ENCODE results near the gene OPRM1. TPM values are rescaled to one million over a fixed set of nuclear protein-coding genes. Genes with fewer than 3 reads are reported as not detected.
"Not testable (repeated sequence)": the region's sequence is repeated elsewhere in the genome, so short reads cannot be mapped to it uniquely, and the experiment has no call there.

Gene OPRM1
- total RNA-seq, 1 experiment from 2014 or later, result not detected

DNA sequence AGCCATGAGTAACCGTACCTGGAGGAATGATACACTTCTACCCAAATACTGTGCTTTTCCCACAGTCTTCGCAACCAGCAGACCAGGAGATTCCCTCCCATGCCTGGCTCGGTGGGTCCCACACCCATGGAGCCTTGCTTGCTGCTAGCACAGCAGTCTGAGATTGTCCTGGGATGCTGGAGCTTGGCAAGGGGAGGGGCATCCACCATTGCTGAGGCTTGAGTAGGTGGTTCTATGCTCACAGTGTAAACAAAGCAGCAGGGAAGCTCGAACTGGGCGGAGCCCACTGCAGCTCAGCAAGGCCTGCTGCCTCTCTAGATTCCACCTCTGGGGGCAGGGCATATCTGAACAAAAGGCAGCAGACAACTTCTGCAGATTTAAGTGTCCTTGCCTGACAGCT, 133.4 kb downstream of the OPRM1 start:
- POLR2A ChIA-PET; H3K9me3 ChIP-seq (ENCODE audit: control insufficient read depth in 1 of 2, insufficient read depth in 1 of 2, low read depth in 1 of 2, low read length in 2 of 2); H3K36me3 ChIP-seq (ENCODE audit: control insufficient read depth in 1 of 2, insufficient read depth in 2 of 2, low read length in 2 of 2); H3K9ac ChIP-seq (ENCODE audit: low read length); H3K27me3 ChIP-seq (ENCODE audit: insufficient read depth, low read length); H3K79me2 ChIP-seq (ENCODE audit: insufficient read depth, low read length); CTCF ChIA-PET; H3K4me1 ChIP-seq (ENCODE audit: control insufficient read depth in 1 of 2, insufficient read depth in 2 of 2, low read length in 2 of 2); RAD21 ChIA-PET (ENCODE audit: low non-redundant PET in 1 of 2, low total read pairs in 2 of 2, uncharacterized antibody in 2 of 2, unreplicated experiment in 2 of 2); DNase-seq (ENCODE audit: low read depth, low spot score); H4K20me1 ChIP-seq (ENCODE audit: insufficient read depth); H3K27ac ChIP-seq (ENCODE audit: low read depth, low read length); H3K9me2 ChIP-seq (ENCODE audit: insufficient read depth); intact Hi-C loops (cut with micrococcal nuclease); H2AFZ ChIP-seq (ENCODE audit: low read depth, low read length, poor library complexity, severe bottlenecking); H3K4me3 ChIP-seq (replicated peaks in 1 of 2; ENCODE audit: low read depth in 1 of 2, low read length in 2 of 2); BruUV-seq (replicated peaks): not testable (repeated sequence)
- ATAC-seq, result peak; percentile 67
- peak overlapping the region; percentile 28; the same call in 1 of the 2 replicates for H3K4me2 ChIP-seq (ENCODE audit: low read length)

DNA sequence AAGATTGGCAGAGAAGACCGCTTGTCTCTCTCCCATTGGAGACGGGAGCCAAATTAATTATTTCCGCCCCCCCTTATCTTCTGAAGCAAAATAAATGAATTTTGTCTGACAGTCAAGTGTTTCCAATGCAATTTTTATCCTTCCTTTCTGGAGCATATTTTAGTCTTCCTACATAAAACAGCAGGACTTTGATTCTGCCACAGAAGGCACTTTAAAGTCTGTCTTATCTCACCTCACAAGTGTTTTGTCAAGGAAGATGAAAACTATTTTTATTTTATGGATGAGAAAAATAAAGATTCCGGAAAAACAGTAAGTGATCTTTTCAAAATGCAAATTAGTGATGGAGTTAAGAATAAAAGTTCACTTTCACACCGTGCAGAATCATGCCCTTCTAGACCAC, 140.4 kb downstream of the OPRM1 start:
- H3K4me1 ChIP-seq (ENCODE audit: control insufficient read depth in 1 of 2, insufficient read depth in 2 of 2, low read length in 2 of 2), result no peaks in the 10 kb centered on the region
- H3K36me3 ChIP-seq (ENCODE audit: control insufficient read depth in 1 of 2, insufficient read depth in 2 of 2, low read length in 2 of 2), result no peaks in the 10 kb centered on the region
- intact Hi-C loops (cut with micrococcal nuclease), result no loop called here
- H3K4me2 ChIP-seq (ENCODE audit: low read length), result no peak overlapping the region
- ChIA-PET POLR2A (no interaction called here), CTCF (no interaction called here), RAD21 (ENCODE audit: low non-redundant PET in 1 of 2, low total read pairs in 2 of 2, uncharacterized antibody in 2 of 2, unreplicated experiment in 2 of 2) (no interaction called here)
- DNase-seq (ENCODE audit: low read depth, low spot score) (no peak), ATAC-seq (no peak)
- H3K27me3 ChIP-seq (ENCODE audit: insufficient read depth, low read length), result no peaks in the 10 kb centered on the region
- no peaks in the 10 kb centered on the region; the same call in 1 of the 2 replicates for H3K9me2 ChIP-seq (ENCODE audit: insufficient read depth)
- BruUV-seq (replicated peaks), result no TSS peak
- H4K20me1 ChIP-seq (ENCODE audit: insufficient read depth), result no peaks in the 10 kb centered on the region
- TF ChIP-seq, protein P1, sequence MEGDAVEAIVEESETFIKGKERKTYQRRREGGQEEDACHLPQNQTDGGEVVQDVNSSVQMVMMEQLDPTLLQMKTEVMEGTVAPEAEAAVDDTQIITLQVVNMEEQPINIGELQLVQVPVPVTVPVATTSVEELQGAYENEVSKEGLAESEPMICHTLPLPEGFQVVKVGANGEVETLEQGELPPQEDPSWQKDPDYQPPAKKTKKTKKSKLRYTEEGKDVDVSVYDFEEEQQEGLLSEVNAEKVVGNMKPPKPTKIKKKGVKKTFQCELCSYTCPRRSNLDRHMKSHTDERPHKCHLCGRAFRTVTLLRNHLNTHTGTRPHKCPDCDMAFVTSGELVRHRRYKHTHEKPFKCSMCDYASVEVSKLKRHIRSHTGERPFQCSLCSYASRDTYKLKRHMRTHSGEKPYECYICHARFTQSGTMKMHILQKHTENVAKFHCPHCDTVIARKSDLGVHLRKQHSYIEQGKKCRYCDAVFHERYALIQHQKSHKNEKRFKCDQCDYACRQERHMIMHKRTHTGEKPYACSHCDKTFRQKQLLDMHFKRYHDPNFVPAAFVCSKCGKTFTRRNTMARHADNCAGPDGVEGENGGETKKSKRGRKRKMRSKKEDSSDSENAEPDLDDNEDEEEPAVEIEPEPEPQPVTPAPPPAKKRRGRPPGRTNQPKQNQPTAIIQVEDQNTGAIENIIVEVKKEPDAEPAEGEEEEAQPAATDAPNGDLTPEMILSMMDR (IDR thresholded peaks at IDR 0.05 in 2 of 3, conservative IDR thresholded peaks at IDR 0.05 in 1 of 3; ENCODE audit: borderline replicate concordance in 1 of 3, insufficient read depth in 1 of 3, low read depth in 2 of 3, low read length in 2 of 3), result no peak
- TF ChIP-seq SIN3A (IDR thresholded peaks at IDR 0.05; ENCODE audit: low read depth) (no peak), ZNF274 (IDR thresholded peaks at IDR 0.05; ENCODE audit: low read depth, low read length) (no peak), CBX3 (IDR thresholded peaks at IDR 0.05; ENCODE audit: low read depth) (no peak), EZH2phosphoT487 (IDR thresholded peaks at IDR 0.05; ENCODE audit: borderline replicate concordance) (no peak), TCF7L2 (IDR thresholded peaks at IDR 0.05; ENCODE audit: borderline replicate concordance, extremely low read depth, insufficient read depth, insufficient read length) (no peak), YY1 (IDR thresholded peaks at IDR 0.05; ENCODE audit: extremely low read depth, insufficient replicate concordance, low read depth, low read length) (no peak)
- TF ChIP-seq, protein P2, sequence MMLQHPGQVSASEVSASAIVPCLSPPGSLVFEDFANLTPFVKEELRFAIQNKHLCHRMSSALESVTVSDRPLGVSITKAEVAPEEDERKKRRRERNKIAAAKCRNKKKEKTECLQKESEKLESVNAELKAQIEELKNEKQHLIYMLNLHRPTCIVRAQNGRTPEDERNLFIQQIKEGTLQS (IDR thresholded peaks at IDR 0.05), result no peak
- H3K27ac ChIP-seq (ENCODE audit: low read depth, low read length), result no peak overlapping the region
- no peaks in the 10 kb centered on the region for H3K79me2 ChIP-seq (ENCODE audit: insufficient read depth, low read length)
- no peaks in the 10 kb centered on the region for H3K9me3 ChIP-seq (ENCODE audit: control insufficient read depth in 1 of 2, insufficient read depth in 1 of 2, low read depth in 1 of 2, low read length in 2 of 2)
- no peak overlapping the region for H2AFZ ChIP-seq (ENCODE audit: low read depth, low read length, poor library complexity, severe bottlenecking)
- H3K9ac ChIP-seq (ENCODE audit: low read length), result no peak overlapping the region
- H3K4me3 ChIP-seq (replicated peaks in 1 of 2; ENCODE audit: low read depth in 1 of 2, low read length in 2 of 2), result no peak overlapping the region
